ENCODE data around the gene DNAL1. TPM values are rescaled to one million over a fixed set of nuclear protein-coding genes. Genes with fewer than 3 reads are reported as not detected.

The DNAL1 gene
- total RNA-seq, 2 donors from 2014 or later, result 22.9 to 30.5 TPM

GRCh38 chr14:73749706-73750530 is 105.1 kb downstream of the DNAL1 start:
- DNase-seq, result no peak
- H3K27me3 Mint-ChIP-seq (ENCODE audit: insufficient read depth), result no peaks in the 10 kb centered on the region
- no peaks in the 10 kb centered on the region for H3K36me3 Mint-ChIP-seq (ENCODE audit: low read depth)
- Histone ChIP-seq H3K36me3 (ENCODE audit: control insufficient read depth, insufficient read depth, low read length) (no peaks in the 10 kb centered on the region), H3K27me3 (ENCODE audit: control insufficient read depth, insufficient read depth, low read length, poor library complexity, severe bottlenecking) (no peaks in the 10 kb centered on the region), H3K9ac (ENCODE audit: extremely low read depth, low read length, poor library complexity, severe bottlenecking) (no peak overlapping the region), H3K4me3 (ENCODE audit: low read length) (no peak overlapping the region), H3K9me3 (ENCODE audit: control insufficient read depth, low read length) (no peaks in the 10 kb centered on the region), H3K27ac (ENCODE audit: low read depth, low read length) (no peak overlapping the region), H3K4me1 (ENCODE audit: control insufficient read depth, insufficient read depth, low read length) (peaks cover 7% of the 10 kb centered on the region)
- H3K4me1 Mint-ChIP-seq, result peaks cover 40% of the 10 kb centered on the region
- no peak for TF ChIP-seq CTCF (conservative IDR thresholded peaks at IDR 0.05)
- WGBS, 2 experiments (ENCODE audit: insufficient coverage in 1 of 2, insufficient read length in 1 of 2), result 78 to 82% methylated on average over 7 to 11 of the region's 11 CpGs
- no peaks in the 10 kb centered on the region for H3K9me3 Mint-ChIP-seq
- no peak overlapping the region for H3K4me3 Mint-ChIP-seq
- H3K27ac Mint-ChIP-seq, result peak overlapping the region; percentile 3

GRCh38 chr14:73750531-73750901 is 105.7 kb downstream of the DNAL1 start:
- Mint-ChIP-seq H3K4me3 (no peak overlapping the region), H3K4me1 (peaks cover 46% of the 10 kb centered on the region), H3K9me3 (no peaks in the 10 kb centered on the region), H3K27ac (no peak overlapping the region), H3K36me3 (ENCODE audit: low read depth) (no peaks in the 10 kb centered on the region), H3K27me3 (ENCODE audit: insufficient read depth) (no peaks in the 10 kb centered on the region)
- no peaks in the 10 kb centered on the region for H3K36me3 ChIP-seq (ENCODE audit: control insufficient read depth, insufficient read depth, low read length)
- no peak for TF ChIP-seq CTCF (conservative IDR thresholded peaks at IDR 0.05)
- no peak overlapping the region for H3K9ac ChIP-seq (ENCODE audit: extremely low read depth, low read length, poor library complexity, severe bottlenecking)
- H3K27ac ChIP-seq (ENCODE audit: low read depth, low read length), result no peak overlapping the region
- peaks cover 10% of the 10 kb centered on the region for H3K4me1 ChIP-seq (ENCODE audit: control insufficient read depth, insufficient read depth, low read length)
- H3K27me3 ChIP-seq (ENCODE audit: control insufficient read depth, insufficient read depth, low read length, poor library complexity, severe bottlenecking), result no peaks in the 10 kb centered on the region
- H3K4me3 ChIP-seq (ENCODE audit: low read length), result no peak overlapping the region
- no peak for DNase-seq
- WGBS, 2 experiments (ENCODE audit: insufficient coverage in 1 of 2, insufficient read length in 1 of 2), result 97% methylated on average over 3 of the region's 3 CpGs; no CpG with 5 or more reads in 1 of the 2 experiments
- no peaks in the 10 kb centered on the region for H3K9me3 ChIP-seq (ENCODE audit: control insufficient read depth, low read length)

- Histone ChIP-seq H3K9ac (ENCODE audit: extremely low read depth, low read length, poor library complexity, severe bottlenecking) (no peak overlapping the region), H3K4me3 (ENCODE audit: low read length) (no peak overlapping the region), H3K36me3 (ENCODE audit: control insufficient read depth, insufficient read depth, low read length) (no peaks in the 10 kb centered on the region), H3K4me1 (ENCODE audit: control insufficient read depth, insufficient read depth, low read length) (peaks cover 15% of the 10 kb centered on the region), H3K9me3 (ENCODE audit: control insufficient read depth, low read length) (no peaks in the 10 kb centered on the region), H3K27ac (ENCODE audit: low read depth, low read length) (no peak overlapping the region), H3K27me3 (ENCODE audit: control insufficient read depth, insufficient read depth, low read length, poor library complexity, severe bottlenecking) (no peaks in the 10 kb centered on the region)
- peaks cover 52% of the 10 kb centered on the region for H3K4me1 Mint-ChIP-seq
- TF ChIP-seq CTCF (conservative IDR thresholded peaks at IDR 0.05), result no peak
- WGBS, 2 experiments (ENCODE audit: insufficient coverage in 1 of 2, insufficient read length in 1 of 2), result 86% methylated on average over 4 to 6 of the region's 7 CpGs
- no peak overlapping the region for H3K27ac Mint-ChIP-seq
- H3K36me3 Mint-ChIP-seq (ENCODE audit: low read depth), result no peaks in the 10 kb centered on the region
- H3K27me3 Mint-ChIP-seq (ENCODE audit: insufficient read depth), result no peaks in the 10 kb centered on the region
- no peak for DNase-seq
- no peak overlapping the region for H3K4me3 Mint-ChIP-seq
- H3K9me3 Mint-ChIP-seq, result no peaks in the 10 kb centered on the region
These were observed 106.4 kb downstream of the DNAL1 start for GRCh38 chr14:73751157-73751691.

Data from endodermal cell (in vitro differentiated cells).